HK-2 (cell line): ENCODE measurements around the gene LPCAT4.
A peak's percentile ranks its signal among the peaks of the same experiment; 100 is the strongest.
"Not testable (repeated sequence)": the region's sequence is repeated elsewhere in the genome, so short reads cannot be mapped to it uniquely, and the experiment has no call there.

ENCODE experiments used
- DNase-seq: peaks from one replicate; pipeline ENCODE4 v3.0.0-alpha.2; 2018; ENCODE audit not compliant: unreplicated experiment

LPCAT4 gene

DNA sequence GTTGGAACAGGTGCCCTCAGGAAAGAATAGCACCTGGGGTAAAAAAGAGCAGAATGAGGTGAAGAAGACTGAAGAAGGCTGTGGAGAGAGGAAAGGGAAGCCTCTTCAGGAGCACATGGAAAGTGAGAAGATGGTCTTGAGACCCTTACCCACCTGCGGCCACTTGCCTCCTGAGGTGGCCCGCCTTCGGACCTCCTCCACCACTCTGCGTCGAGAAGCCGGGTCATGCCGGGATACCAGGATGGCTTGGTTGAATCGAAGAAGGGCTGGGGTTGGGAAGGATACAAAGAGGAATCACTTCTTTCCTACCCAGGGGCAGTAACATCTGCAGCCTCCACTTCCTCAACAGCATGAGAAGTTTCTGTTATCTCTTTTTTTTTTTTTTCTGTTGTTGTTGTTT, 3.0 kb downstream of the LPCAT4 start:
- DNase-seq = no peak

DNA sequence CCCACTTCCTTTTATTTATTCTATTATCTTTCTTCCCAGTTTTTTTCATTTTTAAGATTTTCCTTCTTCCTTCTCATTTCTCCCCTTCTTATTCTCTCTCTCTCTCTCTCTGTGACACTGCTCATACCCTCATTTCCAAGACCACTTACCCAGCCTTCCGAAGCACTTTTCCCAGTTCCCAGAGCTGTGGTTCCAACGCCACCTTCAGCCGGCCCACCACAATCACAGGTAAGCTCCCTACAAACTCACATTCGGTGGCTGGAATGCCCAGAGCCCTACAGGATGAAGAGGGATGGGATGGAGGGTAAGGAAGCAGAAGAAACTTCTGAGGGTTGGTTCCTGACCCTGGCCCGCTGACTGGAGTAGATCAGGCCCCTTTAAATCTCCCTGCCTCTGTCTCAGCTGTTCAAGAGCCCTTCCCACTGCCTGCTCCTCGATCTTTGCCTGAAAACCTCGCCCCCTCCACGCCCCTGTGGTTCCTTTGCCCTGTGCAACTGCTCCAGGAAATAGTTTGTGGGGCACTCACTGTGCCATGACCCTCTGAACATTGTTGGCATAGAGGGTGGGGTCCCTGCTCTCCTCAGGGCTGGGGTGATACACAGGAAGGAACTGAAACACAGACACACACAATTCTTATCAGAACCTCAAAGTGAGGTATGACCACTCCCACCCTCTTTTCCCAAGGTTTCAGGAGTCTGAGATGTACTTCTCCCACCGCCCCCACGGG, 4.8 kb downstream of the LPCAT4 start:
- no peak for DNase-seq

DNA sequence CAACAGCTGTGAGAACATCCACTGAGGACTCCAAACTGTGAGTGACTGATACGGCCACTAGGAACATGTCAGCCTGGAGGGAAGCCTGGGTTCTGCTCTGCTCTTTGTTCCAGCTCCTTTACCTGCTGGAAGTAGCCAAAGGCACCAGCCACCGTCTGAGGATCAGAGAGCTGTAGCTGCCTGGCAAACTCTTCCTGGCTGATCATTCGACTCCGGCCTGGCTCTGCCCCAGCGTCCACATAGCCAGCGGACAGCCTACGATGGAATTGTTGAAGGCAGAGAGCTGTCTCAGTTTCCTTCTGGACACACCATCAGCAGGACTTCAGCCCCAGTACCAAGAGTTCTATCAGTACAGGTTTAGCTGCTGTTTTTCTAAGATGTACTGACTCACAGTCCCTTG, 5.7 kb downstream of the LPCAT4 start:
- DNase-seq = no peak

DNA sequence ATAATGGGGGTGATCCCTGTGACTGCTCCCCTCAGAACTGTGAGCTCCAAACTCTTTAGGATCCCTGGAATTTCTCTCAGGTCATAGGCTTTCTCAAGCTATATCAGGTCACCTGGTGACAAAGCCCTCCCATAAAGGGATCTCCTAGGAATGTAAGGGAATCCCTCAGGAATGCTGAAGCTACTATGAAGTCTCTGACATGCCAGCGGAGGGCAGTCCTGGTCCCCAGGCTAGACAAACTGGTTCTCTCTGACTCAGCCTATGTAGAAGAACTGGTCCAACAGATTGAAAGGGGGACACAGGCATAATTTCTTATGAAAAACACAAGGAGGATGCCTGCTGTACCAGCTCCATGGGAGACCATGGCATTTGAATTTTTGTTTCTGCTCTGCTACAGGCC, 6.7 kb downstream of the LPCAT4 start:
- DNase-seq = no peak

DNA sequence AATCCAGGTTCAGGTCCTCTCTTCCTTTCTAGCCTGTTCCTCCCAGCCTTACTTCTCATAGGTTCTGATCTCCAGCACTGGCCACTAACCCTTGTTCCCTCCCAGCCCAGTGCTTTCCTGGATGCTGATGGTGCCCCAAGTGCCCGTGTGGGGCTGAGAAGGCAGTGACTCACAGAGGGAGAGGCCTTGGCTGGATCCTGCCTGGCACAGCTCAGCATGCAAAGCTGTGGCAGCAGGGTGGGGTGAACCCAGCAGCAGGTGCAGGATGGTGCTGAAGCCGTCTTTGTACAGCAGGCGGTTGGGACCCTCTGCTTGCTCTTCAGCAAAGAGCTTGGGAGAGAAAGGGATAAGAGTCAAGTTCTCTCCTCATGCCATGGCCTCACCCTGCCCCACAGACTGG, 7.6 kb downstream of the LPCAT4 start:
- DNase-seq = no peak

DNA sequence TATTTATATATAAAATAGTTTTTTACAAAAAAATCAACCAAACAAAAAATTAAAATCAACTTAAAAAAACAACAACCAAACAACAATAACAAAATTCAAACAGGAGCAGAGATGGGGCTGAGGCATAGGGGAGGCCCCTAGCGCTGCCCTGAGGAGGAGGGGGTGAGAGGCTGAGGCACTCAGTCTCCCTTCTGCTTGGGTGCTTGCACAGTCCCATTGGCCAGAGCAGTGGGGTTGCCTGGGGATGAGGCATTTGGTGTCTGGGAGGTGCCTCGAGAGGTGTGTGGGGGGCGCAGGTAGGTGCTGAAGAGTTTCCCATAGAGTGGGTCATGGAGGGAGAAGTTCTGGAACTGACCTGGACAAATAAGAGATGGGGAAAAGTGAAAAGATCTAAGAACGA, 8.0 kb downstream of the LPCAT4 start:
- no peak for DNase-seq

DNA sequence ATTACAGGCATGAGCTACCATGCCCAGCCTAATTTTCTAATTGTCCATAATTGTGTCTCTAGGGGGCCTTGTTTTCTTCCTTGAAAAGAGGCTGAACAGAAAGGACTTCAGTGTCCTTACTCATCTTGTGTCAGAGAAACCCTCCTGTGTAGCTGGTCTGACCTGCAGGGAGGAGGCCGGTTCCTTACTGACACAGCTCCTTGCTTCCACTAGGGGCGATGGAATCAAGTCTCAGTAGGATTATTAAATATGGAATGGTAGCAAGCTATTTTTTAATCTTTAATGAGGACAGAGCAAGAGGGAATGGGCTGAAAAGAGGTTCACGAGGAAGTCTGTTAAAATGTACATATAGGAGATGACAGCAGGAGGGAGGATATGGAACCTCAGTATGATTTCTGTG, 8.6 kb downstream of the LPCAT4 start:
- no peak for DNase-seq

DNA sequence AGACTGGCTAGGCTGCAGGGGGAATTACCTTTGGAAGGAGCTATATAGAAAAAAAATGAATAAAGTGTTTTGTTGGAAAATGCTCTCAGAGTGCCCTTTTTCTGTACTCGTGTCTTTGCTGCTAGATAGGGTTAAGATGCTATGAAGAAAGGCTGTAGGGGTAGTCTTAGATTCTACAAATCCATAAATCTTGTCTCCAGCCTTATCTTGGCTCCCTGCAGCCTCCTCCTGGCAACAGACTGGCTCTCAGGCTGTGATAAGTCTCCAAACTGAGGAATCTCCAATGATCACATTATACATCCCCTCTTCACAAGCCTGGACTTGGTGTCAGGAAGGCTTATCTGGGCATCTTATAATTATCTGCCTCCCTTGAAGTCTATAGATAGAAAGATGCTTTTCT, 9.3 kb downstream of the LPCAT4 start:
- DNase-seq = no peak

DNA sequence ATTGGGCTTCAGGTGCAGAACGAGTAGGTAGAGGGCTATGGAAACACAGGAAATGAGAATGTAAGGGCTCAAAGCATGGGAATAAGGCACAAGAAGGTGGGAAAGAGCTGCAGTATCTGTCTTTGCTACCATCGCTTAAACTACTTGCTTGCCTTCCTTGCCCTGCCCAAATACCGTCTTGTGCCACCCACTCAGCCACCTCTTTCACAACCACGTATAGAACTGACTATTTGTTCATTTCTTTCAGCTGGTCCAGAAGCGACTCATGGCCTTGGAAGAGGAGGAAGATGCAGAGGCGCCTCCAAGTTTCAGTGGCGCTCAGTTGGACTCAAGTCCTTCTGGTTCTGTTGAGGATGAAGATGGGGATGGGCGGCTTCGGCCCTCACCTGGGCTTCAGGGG, 11.8 kb downstream of the LPCAT4 start:
- DNase-seq = no peak

DNA sequence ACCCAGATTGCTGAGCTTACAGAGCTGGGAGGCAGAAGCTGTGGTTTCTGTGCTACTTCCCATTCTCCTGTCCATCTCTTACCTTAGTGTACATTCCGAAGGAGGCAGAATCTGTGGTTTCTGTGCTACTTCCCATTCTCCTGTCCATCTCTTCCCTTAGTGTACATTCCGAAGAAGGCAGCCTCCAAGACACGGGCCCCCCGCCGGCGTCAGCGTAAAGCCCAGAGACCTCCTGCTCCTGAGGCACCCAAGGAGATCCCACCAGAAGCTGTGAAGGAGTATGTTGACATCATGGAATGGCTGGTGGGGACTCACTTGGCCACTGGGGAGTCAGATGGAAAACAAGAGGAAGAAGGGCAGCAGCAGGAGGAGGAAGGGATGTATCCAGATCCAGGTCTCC, 12.7 kb downstream of the LPCAT4 start:
- no peak for DNase-seq

DNA sequence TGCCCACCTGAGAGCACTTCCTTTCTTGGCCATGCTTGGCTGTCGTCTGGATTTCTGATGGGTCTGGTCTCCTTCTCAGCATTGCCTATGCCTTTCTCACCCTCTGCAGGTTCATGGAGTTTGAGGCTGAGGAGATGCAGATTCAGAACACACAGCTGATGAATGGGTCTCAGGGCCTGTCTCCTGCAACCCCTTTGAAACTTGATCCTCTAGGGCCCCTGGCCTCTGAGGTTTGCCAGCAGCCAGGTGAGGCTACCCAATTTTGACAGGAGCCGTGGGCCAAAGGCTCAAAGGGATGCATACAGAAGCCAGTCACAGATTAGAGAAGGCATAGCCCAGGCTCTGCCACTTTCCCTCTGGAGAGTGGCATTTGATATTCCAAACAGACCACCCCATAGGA, 13.4 kb downstream of the LPCAT4 start:
- DNase-seq = no peak

DNA sequence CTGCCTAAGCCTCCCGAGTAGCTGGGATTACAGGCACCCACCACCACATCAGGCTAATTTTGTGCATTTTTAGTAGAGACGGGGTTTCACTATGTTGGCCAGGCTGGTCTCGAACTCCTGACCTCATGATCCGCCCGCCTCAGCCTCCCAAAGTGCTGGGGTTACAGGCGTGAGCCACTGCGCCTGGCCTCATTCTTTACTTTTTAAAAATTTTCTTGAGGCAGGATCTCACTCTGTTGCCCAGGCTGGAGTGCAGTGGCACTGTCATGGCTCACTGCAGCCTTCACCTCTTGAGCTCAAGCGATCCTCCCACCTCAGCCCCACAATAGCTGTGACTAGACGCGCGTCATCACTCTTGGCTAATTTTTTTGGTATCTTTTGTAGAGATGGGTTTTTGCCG, 14.0 kb downstream of the LPCAT4 start:
- DNase-seq = not testable (repeated sequence)

DNA sequence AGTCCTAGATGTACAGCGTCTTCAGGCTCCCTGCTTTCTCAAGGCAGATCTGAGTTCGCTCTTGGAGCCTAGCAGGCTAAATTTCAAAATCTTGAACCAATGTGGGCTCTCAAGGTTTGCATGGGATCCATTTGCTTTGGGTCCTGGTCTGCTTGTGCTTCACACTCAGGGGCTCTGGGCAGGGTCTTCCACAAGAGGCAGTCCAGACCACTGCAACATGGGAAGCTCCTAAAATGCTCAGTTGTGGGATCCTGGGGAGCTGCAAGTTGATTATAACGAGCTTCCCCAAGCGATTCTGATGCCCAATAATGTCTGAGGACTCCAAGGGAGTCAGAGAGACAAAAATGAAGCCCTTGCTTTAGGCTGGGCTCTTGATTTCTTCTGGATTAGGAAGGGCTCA, 17.2 kb downstream of the LPCAT4 start:
- no peak for DNase-seq

DNA sequence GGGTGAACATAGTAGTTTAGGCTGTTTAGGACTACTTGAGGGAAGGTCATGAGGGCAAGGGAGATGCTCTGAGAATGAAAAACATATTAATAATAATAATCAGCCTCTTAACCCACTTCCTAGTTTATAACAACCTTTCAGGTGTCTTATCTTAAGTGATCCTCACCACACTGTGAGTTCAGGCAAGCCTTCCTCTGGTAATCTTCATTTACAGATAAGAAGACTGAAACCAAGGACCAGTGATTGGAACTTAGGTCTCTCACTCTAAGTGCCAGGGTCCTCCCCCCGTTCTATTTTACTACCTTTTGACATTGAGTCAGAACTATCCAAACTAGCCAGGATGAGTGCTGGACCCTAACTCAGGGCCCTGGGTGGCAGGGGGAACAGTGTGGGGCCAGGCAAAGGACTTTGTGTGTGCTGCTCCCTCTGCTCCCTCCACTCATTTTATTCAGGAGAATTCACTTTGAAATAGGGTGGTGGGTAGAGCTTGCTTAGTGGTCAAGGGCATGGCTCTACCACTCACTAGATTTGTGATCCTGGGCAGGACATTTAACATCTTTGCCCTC, 18.2 kb downstream of the LPCAT4 start:
- DNase-seq = no peak

DNA sequence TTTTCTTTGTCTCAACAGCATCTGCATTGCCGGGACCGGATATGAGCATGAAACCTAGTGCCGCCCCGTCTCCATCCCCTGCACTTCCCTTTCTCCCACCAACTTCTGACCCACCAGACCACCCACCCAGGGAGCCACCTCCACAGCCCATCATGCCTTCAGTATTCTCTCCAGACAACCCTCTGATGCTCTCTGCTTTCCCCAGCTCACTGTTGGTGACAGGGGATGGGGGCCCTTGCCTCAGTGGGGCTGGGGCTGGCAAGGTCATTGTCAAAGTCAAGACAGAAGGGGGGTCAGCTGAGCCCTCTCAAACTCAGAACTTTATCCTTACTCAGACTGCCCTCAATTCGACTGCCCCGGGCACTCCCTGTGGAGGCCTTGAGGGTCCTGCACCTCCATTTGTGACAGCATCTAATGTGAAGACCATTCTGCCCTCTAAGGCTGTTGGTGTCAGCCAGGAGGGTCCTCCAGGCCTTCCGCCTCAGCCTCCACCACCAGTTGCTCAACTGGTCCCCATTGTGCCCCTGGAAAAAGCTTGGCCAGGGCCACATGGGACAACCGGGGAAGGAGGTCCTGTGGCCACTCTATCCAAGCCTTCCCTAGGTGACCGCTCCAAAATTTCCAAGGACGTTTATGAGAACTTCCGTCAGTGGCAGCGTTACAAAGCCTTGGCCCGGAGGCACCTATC, 18.9 kb downstream of the LPCAT4 start:
- DNase-seq = no peak

DNA sequence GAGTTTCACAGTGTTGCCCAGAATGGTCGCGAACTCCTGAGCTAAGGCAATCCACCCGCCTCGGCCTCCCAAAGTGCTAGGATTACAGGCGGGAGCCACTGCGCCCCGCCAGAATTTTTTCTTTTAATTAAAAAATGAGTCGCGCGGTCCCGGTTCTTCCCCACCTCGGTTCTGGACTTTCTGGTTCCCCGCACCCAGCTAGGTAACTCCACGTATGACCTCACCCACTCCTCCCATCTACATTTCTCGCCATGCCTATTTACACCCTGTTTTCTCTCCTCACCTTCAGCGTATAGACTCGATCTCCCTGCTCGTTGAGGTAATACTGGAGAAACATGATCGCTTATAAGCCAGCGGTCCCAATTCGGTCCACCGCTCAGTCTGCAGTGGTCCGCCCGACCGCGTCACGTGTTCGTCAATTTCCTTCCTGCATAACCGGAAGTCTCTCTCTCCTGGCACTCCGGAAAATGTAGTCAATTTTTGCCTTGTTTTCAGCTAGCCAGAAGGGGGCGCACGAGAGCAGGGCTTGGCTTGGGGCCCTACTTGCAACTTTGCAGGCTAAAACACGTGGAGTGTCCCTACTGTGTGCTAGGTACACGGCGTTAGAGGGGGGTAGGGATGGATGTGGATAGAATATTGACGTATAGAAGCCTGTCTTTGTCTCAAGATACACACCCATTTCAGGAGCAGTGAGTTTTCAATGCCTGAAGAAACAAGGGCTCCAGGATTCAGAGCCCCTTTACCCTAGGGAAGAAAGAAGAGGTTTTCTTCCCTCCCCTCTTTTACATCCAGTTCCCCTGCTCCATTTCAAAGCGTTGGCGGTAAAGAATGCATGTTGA, 24.0 kb downstream of the LPCAT4 start, which contains the start of the genes NOP10 and NUTM1:
Gene NOP10 (minus strand): TSS at position 400 of the 839 bp plus-strand sequence. CDS start 63 bp downstream, at position 337.
Gene NUTM1 (plus strand): TSS at position 579 of the 839 bp plus-strand sequence. CDS start 382 bp downstream, outside the sequence.
- peak; percentile 84 for DNase-seq

DNA sequence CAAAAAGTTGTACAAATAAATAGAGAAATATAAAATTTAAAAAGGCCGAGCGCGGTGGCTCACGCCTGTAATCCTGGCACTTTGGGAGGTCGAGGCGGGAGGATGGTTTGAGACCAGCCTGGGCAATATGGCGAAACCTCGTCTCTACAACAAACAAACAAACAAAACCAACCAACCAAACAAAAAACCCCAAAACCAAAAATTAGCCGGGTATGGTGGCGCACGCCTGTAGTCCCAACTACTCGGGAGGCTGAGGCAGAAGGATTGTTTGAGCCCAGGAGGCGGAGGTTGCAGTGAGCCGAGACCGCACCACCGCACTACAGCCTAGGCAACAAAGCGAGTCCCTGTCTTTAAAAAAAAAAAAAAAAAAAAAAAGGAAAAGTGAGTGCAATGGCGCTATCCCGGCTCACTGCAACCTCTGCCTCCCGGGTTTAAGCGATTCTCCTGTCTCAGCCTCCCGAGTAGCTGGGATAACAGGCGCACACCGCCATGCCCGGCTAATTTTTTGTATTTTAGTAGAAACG, 24.7 kb downstream of the LPCAT4 start:
- not testable (repeated sequence) for DNase-seq

DNA sequence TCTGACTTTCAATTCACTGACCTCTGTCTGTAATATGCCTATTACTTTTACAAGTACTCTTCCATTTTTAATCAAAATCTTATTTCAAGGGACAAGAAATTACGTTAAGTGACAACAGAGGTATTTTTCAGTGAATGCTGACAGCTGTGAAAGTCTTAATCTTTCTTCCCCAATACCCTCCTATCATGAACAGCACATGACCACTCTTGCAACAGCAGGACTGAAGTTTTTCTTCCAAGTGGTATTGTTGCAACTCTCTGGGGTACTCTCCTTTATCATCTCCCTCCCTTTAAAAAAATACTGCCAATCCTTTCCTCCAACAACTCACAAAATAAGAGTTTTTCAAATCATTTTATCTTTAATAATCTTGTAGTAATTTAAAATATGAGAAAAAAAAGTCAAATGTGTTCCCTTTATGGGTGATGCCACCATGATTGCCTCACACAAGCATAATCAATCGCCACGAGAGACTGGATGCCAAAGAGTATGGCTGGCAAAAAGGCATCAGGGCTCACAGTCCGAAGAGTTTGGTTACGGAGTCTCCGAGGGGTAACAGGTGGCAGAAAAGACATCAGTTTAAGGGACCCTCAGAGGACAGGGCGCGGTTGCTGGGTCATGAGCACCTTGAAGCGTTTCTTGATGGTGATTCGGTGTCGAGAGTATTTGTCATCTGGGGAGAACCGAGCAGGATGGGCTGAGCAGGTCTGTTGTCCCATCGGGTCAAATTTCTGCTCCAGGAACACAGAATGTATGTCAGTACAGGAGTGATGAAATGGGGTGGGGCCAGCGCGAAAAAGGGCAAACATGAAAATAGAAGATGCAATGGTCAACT, 25.4 kb downstream of the LPCAT4 start:
- no peak for DNase-seq

DNA sequence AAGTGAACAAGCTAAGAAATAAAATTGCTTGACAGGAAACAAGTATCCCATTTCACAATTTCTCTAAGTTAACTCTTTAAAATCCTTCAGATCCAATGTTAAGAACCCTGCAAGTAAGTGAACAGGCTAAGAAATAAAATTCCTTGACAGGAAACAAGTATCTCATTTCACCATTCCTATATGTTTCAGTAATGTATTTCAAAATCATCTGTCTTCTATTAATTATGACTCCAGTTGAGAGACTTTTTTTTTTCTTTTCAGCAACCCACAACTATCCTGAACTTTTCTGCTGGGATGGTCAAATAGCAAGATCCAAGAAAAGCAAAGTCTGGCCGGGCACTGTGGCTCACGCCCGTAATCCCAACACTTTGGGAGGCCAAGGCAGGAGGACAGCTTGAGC, 27.1 kb downstream of the LPCAT4 start:
- DNase-seq = no peak

DNA sequence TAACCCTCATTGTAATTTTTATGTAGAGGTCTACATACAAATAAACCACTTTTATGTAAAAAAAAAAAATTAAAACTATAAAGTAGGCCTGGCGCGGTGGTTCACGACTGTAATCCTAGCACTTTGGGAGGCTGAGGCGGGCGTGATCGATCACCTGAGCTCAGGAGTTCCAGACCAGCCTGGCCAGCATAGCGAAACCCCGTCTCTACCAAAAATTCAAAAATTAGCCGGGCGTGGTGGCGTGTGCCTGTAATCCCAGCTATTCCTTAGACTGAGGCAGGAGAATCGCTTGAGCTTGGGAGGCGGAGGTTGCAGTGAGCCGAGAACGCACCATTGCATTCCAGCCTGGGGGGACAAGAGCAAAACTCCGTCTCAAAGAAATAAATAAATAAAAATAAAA, 28.6 kb downstream of the LPCAT4 start:
- DNase-seq = no peak
